MCF 10A (cell line): ENCODE results near the gene TAS2R60. TPM values are rescaled to one million over a fixed set of nuclear protein-coding genes. Genes with fewer than 3 reads are reported as not detected.
A peak's percentile ranks its signal among the peaks of the same experiment; 100 is the strongest.

Source experiments
- BruUV-seq: library from RNA; stranded (reverse); fragments of 400-500 nt; replicated peaks from 2 replicates; lab custom pipeline; 2021; lab: Mats Ljungman, UMichigan
- CTCF ChIA-PET: fragments of 300-600 bp; sonication (Branson Sonifier 250); formaldehyde crosslinking; extraction: SDS; loops from one replicate; lab custom pipeline; 2021; ENCODE audit warnings: antibody characterized with exemption, inconsistent platforms; lab: Yijun Ruan, JAX
- POLR2A ChIA-PET: fragments of 300-600, 350-650 bp; sonication (Branson Sonifier 250); formaldehyde crosslinking; extraction: SDS; loops from one replicate; lab custom pipeline; 2020; ENCODE audit warnings: antibody characterized with exemption, inconsistent platforms; lab: Yijun Ruan, JAX
- DNase-seq: peaks from one replicate; pipeline ENCODE4 v3.0.0-alpha.2; 2018; ENCODE audit not compliant: unreplicated experiment
- H3K27ac Mint-ChIP-seq: one replicate; pipeline ENCODE4 v1.8.0; 2022; ENCODE audit warnings: mild to moderate bottlenecking, low read depth, mixed read lengths; ENCODE audit not compliant: unreplicated experiment
- H3K27me3 Mint-ChIP-seq: one replicate; pipeline ENCODE4 v1.8.0; 2022; ENCODE audit warnings: mixed read lengths; ENCODE audit not compliant: insufficient read depth, unreplicated experiment
- H3K36me3 Mint-ChIP-seq: one replicate; pipeline ENCODE4 v1.8.0; 2022; ENCODE audit warnings: mild to moderate bottlenecking, moderate library complexity, mixed read lengths; ENCODE audit not compliant: insufficient read depth, unreplicated experiment
- H3K4me1 Mint-ChIP-seq: one replicate; pipeline ENCODE4 v1.8.0; 2022; ENCODE audit warnings: mixed read lengths; ENCODE audit not compliant: insufficient read depth, unreplicated experiment
- H3K4me3 Mint-ChIP-seq: one replicate; pipeline ENCODE4 v1.8.0; 2022; ENCODE audit warnings: mild to moderate bottlenecking, moderate library complexity, mixed read lengths; ENCODE audit not compliant: unreplicated experiment
- H3K9me3 Mint-ChIP-seq: one replicate; pipeline ENCODE4 v1.8.0; 2022; ENCODE audit warnings: mixed read lengths; ENCODE audit not compliant: unreplicated experiment
- CTCF ChIP-seq: fragments of 200-600 bp; IDR thresholded peaks from one replicate; pipeline ENCODE4 v1.8.0; 2022; ENCODE audit warnings: antibody characterized with exemption, mild to moderate bottlenecking; ENCODE audit not compliant: unreplicated experiment
- intact Hi-C: fragments of 100-400 bp; cut with micrococcal nuclease; formaldehyde crosslinking; loops from 2 replicates; pipeline ENCODE4 v1.14.1; 2022
- total RNA-seq: library from RNA; stranded (reverse); gene quantifications from 2 replicates; pipeline ENCODE4 v1.2.3, GENCODE V29; 2022

The TAS2R60 gene
- total RNA-seq, 1 experiment from 2014 or later, result not detected

GRCh38 chr7:143397710-143398530, 45.3 kb upstream of the TAS2R60 start:
- Mint-ChIP-seq H3K27me3 (no peaks in the 10 kb centered on the region), H3K4me3 (no peak overlapping the region), H3K4me1 (peaks cover 9% of the 10 kb centered on the region)

GRCh38 chr7:143398616-143399015, 44.6 kb upstream of the TAS2R60 start:
- H3K36me3 Mint-ChIP-seq, result peaks cover 3% of the 10 kb centered on the region
- no peak for TF ChIP-seq CTCF
- BruUV-seq, result no TSS peak
- no peak for DNase-seq
- intact Hi-C loops, result no loop called here
- peaks cover 2% of the 10 kb centered on the region for H3K4me1 Mint-ChIP-seq
- H3K4me3 Mint-ChIP-seq, result no peak overlapping the region
- POLR2A ChIA-PET, result no interaction called here
- no peaks in the 10 kb centered on the region for H3K27me3 Mint-ChIP-seq
- no peak overlapping the region for H3K27ac Mint-ChIP-seq
- no peaks in the 10 kb centered on the region for H3K9me3 Mint-ChIP-seq
- CTCF ChIA-PET, result interaction anchor here (0.8 kb wide), 2 partner anchors 9 to 158 kb away, joined by 4 read pairs; no protein-coding TSS in a partner anchor

More at GRCh38 chr7:143397710-143398530, 45.3 kb upstream of the TAS2R60 start:
- no TSS peak for BruUV-seq
- ChIA-PET POLR2A (interaction anchor here (0.6 kb wide), 1 partner anchor 13 kb away, joined by 4 read pairs; no protein-coding TSS in a partner anchor), CTCF (interaction anchor here (0.6 to 0.9 kb wide), 3 partner anchors 18 to 656 kb away, joined by 3 to 4 read pairs (median 4); no protein-coding TSS in a partner anchor)
- DNase-seq, result no peak
- intact Hi-C loops, result no loop called here
- TF ChIP-seq CTCF, result no peak
- H3K9me3 Mint-ChIP-seq, result no peaks in the 10 kb centered on the region
- peaks cover 10% of the 10 kb centered on the region for H3K36me3 Mint-ChIP-seq
- H3K27ac Mint-ChIP-seq, result peak overlapping the region; percentile 27

- Mint-ChIP-seq H3K36me3 (no peaks in the 10 kb centered on the region), H3K27ac (no peak overlapping the region)
These were observed 44.1 kb upstream of the TAS2R60 start for GRCh38 chr7:143399151-143399550.

More at GRCh38 chr7:143399151-143399550, 44.1 kb upstream of the TAS2R60 start:
- no peaks in the 10 kb centered on the region for H3K9me3 Mint-ChIP-seq
- ChIA-PET POLR2A (no interaction called here), CTCF (interaction anchor here (0.8 kb wide), 2 partner anchors 9 to 159 kb away, joined by 4 read pairs; no protein-coding TSS in a partner anchor)
- H3K4me1 Mint-ChIP-seq, result no peaks in the 10 kb centered on the region
- no peak for DNase-seq
- no peak for TF ChIP-seq CTCF
- no peaks in the 10 kb centered on the region for H3K27me3 Mint-ChIP-seq
- intact Hi-C loops, result no loop called here
- BruUV-seq, result no TSS peak
- H3K4me3 Mint-ChIP-seq, result no peak overlapping the region
